HepG2 (cell line): Measurements from ENCODE around the gene B3GAT3. TPM values are rescaled to one million over a fixed set of nuclear protein-coding genes. Genes with fewer than 3 reads are reported as not detected.

Experiments used
- CREM ChIP-seq, 2 experiments: sonication (generic) in 1 of 2; formaldehyde crosslinking in 1 of 2; IDR thresholded peaks; 2 replicates each; pipeline versions ENCODE4 v1.4.0 to v1.6.1; 2016 to 2020; ENCODE audit warnings: antibody characterized with exemption in 1 of 2, mild to moderate bottlenecking in 1 of 2, missing genetic modification reagents in 1 of 2
- HDAC1 ChIP-seq: sonication (generic); formaldehyde crosslinking; IDR thresholded peaks from 2 replicates; pipeline ENCODE4 v1.5.1; 2020; ENCODE audit warnings: mild to moderate bottlenecking, missing genetic modification reagents
- ISL2 ChIP-seq: sonication (generic); formaldehyde crosslinking; IDR thresholded peaks from 2 replicates; pipeline ENCODE4 v1.5.0; 2020; ENCODE audit warnings: missing genetic modification reagents
- LCORL ChIP-seq, 2 experiments: fragments of 450-650 bp in 1 of 2; sonication (generic) in 1 of 2; formaldehyde crosslinking in 1 of 2; IDR thresholded peaks; 2 replicates each; pipeline versions ENCODE4 v1.5.0 to v1.6.1; 2017 to 2020; ENCODE audit warnings: antibody characterized with exemption in 1 of 2, missing genetic modification reagents in 1 of 2
- MXI1 ChIP-seq: IDR thresholded peaks from 3 replicates; pipeline ENCODE4 v1.6.1; 2012; ENCODE audit warnings: low read depth, low read length, inconsistent platforms, borderline replicate concordance
- NFKB2 ChIP-seq: sonication (generic); formaldehyde crosslinking; IDR thresholded peaks from 2 replicates; pipeline ENCODE4 v1.4.0; 2020; ENCODE audit warnings: missing genetic modification reagents, borderline replicate concordance
- RBFOX2 ChIP-seq: fragments of 200-400 bp; formaldehyde crosslinking; IDR thresholded peaks from 2 replicates; pipeline ENCODE4 v1.6.1; 2017; ENCODE audit warnings: low read depth, mild to moderate bottlenecking, low read length
- SIX4 ChIP-seq: sonication (generic); formaldehyde crosslinking; IDR thresholded peaks from 2 replicates; pipeline ENCODE4 v1.4.0; 2020; ENCODE audit warnings: missing genetic modification reagents
- SOX13 ChIP-seq, 3 experiments: fragments of 450-650 bp in 1 of 3; sonication (generic) in 1 of 3; formaldehyde crosslinking in 1 of 3; IDR thresholded peaks in 2 of 3; conservative IDR thresholded peaks in 1 of 3; 2 replicates each; pipeline versions ENCODE4 v1.5.0 to v1.6.1; 2016 to 2020; ENCODE audit warnings: antibody characterized with exemption in 1 of 3, mild to moderate bottlenecking in 1 of 3, missing compliant biosample characterization in 1 of 3, missing genetic modification reagents in 1 of 3, moderate library complexity in 1 of 3
- SP140L ChIP-seq: sonication (generic); formaldehyde crosslinking; IDR thresholded peaks from 2 replicates; pipeline ENCODE4 v1.4.0; 2020; ENCODE audit warnings: missing genetic modification reagents, borderline replicate concordance
- TBL1XR1 ChIP-seq: fragments of 150-350 bp; IDR thresholded peaks from 2 replicates; pipeline ENCODE4 v1.6.1; 2014; ENCODE audit warnings: borderline replicate concordance, low read length; ENCODE audit not compliant: partially characterized antibody
- ZFP37 ChIP-seq: sonication (generic); formaldehyde crosslinking; IDR thresholded peaks from 2 replicates; pipeline ENCODE4 v1.4.0; 2020; ENCODE audit warnings: missing genetic modification reagents, borderline replicate concordance
- ZMYM4 ChIP-seq: sonication (generic); formaldehyde crosslinking; IDR thresholded peaks from 2 replicates; pipeline ENCODE4 v1.8.1; 2023; ENCODE audit warnings: mild to moderate bottlenecking, missing genetic modification reagents
- ZNF556 ChIP-seq: sonication (generic); formaldehyde crosslinking; IDR thresholded peaks from 2 replicates; pipeline ENCODE4 v1.4.0; 2020; ENCODE audit warnings: mild to moderate bottlenecking, missing genetic modification reagents, borderline replicate concordance
- ZNF878 ChIP-seq: sonication (generic); formaldehyde crosslinking; IDR thresholded peaks from 2 replicates; pipeline ENCODE4 v1.8.1; 2023; ENCODE audit warnings: mild to moderate bottlenecking, missing genetic modification reagents, moderate library complexity
- ZSCAN29 ChIP-seq: sonication (generic); formaldehyde crosslinking; conservative IDR thresholded peaks from 2 replicates; pipeline ENCODE4 v1.4.0; 2020; ENCODE audit warnings: mild to moderate bottlenecking, missing genetic modification reagents
- polyA plus RNA-seq, 8 experiments: library from polyadenylated mRNA; depleted of rRNA in 3 of 8; stranded (reverse) in 7 of 8; unstranded in 1 of 8; fragments of >200 nt; fragmentation: Illumina TruSeq in 4 of 8; extraction: Trizol in 4 of 8; gene quantifications; 2 replicates each; pipeline versions ENCODE4 v1.2.1 to v1.2.3, GENCODE V29; 2011 to 2016; ENCODE audit warnings: low read depth in 4 of 8, missing spikeins in 1 of 8, mixed read lengths in 1 of 8; ENCODE audit not compliant: insufficient read depth in 1 of 8
- total RNA-seq, 5 experiments: library from RNA; depleted of rRNA; stranded (reverse); fragments of >200 nt; fragmentation: Illumina TruSeq; extraction: Trizol; gene quantifications; 2 replicates each; pipeline ENCODE4 v1.2.3, GENCODE V29; 2016; ENCODE audit warnings: low read depth in 1 of 5
- TF ChIP-seq, protein P1 (sequence below): sonication (generic); formaldehyde crosslinking; IDR thresholded peaks from 2 replicates; pipeline ENCODE4 v1.4.0; 2020; ENCODE audit warnings: low read depth, missing genetic modification reagents

The B3GAT3 gene
- total and polyA plus RNA-seq, 2 of the 13 experiments (the other 11 are each of a cell fraction or from before 2014, with no cell fraction given): 21.3 to 26.1 TPM

- TF ChIP-seq, protein P1, sequence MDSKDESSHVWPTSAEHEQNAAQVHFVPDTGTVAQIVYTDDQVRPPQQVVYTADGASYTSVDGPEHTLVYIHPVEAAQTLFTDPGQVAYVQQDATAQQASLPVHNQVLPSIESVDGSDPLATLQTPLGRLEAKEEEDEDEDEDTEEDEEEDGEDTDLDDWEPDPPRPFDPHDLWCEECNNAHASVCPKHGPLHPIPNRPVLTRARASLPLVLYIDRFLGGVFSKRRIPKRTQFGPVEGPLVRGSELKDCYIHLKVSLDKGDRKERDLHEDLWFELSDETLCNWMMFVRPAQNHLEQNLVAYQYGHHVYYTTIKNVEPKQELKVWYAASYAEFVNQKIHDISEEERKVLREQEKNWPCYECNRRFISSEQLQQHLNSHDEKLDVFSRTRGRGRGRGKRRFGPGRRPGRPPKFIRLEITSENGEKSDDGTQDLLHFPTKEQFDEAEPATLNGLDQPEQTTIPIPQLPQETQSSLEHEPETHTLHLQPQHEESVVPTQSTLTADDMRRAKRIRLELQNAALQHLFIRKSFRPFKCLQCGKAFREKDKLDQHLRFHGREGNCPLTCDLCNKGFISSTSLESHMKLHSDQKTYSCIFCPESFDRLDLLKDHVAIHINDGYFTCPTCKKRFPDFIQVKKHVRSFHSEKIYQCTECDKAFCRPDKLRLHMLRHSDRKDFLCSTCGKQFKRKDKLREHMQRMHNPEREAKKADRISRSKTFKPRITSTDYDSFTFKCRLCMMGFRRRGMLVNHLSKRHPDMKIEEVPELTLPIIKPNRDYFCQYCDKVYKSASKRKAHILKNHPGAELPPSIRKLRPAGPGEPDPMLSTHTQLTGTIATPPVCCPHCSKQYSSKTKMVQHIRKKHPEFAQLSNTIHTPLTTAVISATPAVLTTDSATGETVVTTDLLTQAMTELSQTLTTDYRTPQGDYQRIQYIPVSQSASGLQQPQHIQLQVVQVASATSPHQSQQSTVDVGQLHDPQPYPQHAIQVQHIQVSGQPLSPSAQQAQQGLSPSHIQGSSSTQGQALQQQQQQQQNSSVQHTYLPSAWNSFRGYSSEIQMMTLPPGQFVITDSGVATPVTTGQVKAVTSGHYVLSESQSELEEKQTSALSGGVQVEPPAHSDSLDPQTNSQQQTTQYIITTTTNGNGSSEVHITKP (CRISPR knock-in tag): peak; percentile 67
- TF ChIP-seq ZNF878 (CRISPR knock-in tag) (0 out of 2 replicates have a peak, but pooled peaks have one; percentile 41), LCORL (IDR thresholded peaks at IDR 0.05) (0 out of 2 replicates have a peak, but pooled peaks have one; percentile 14), LCORL (CRISPR knock-in tag; IDR thresholded peaks at IDR 0.05) (no peak), NFKB2 (CRISPR knock-in tag) (peak; percentile 54; the same call in 1 of the 2 replicates), ZFP37 (CRISPR knock-in tag) (0 out of 2 replicates have a peak, but pooled peaks have one; percentile 34), CREM (IDR thresholded peaks at IDR 0.05) (peak; percentile 46; the same call in 1 of the 2 replicates), CREM (CRISPR knock-in tag; IDR thresholded peaks at IDR 0.05) (no peak), ISL2 (0 out of 2 replicates have a peak, but pooled peaks have one; percentile 41), SP140L (CRISPR knock-in tag) (no peak), MXI1 (0 out of 3 replicates have a peak, but pooled peaks have one; percentile 53), ZMYM4 (CRISPR knock-in tag) (peak; percentile 81; the same call in 1 of the 2 replicates), HDAC1 (CRISPR knock-in tag) (peak; percentile 72), SOX13 (IDR thresholded peaks at IDR 0.05) (no peak), SOX13 (CRISPR knock-in tag; conservative IDR thresholded peaks at IDR 0.05 in 1 of 2, IDR thresholded peaks at IDR 0.05 in 1 of 2) (peak in 1 of 2 experiments; percentile 79; a peak in 2 of 4 replicates), RBFOX2 (0 out of 2 replicates have a peak, but pooled peaks have one; percentile 9), SIX4 (CRISPR knock-in tag) (no peak), ZNF556 (0 out of 2 replicates have a peak, but pooled peaks have one; percentile 45), TBL1XR1 (peak; percentile 42), ZSCAN29 (no peak)
These were observed 22.6 kb downstream of the B3GAT3 start (continued) for GRCh38 chr11:62599069-62599696.
